Esophagus (tissue), 2 donors: Measurements from ENCODE around the gene P2RY8. TPM values are rescaled to one million over a fixed set of nuclear protein-coding genes. Genes with fewer than 3 reads are reported as not detected.

Experiments used
- H3K27ac ChIP-seq, 2 donors: one replicate each; pipeline ENCODE4 v1.5.1; 2013; ENCODE audit warnings: low read depth in 2 of 2, mild to moderate bottlenecking in 2 of 2, inconsistent platforms in 1 of 2, low read length in 1 of 2, moderate library complexity in 1 of 2
- H3K27me3 ChIP-seq, 2 donors: one replicate each; pipeline ENCODE4 v1.6.1; 2013; ENCODE audit warnings: low read length in 2 of 2, control low read depth in 1 of 2, mild to moderate bottlenecking in 1 of 2; ENCODE audit not compliant: insufficient read depth in 2 of 2, control insufficient read depth in 1 of 2
- H3K36me3 ChIP-seq, 2 donors: one replicate each; pipeline ENCODE4 v1.6.1; 2013; ENCODE audit warnings: low read length in 1 of 2; ENCODE audit not compliant: control insufficient read depth in 2 of 2, insufficient read depth in 2 of 2
- H3K4me1 ChIP-seq, 2 donors: one replicate each; pipeline ENCODE4 v1.6.1; 2013; ENCODE audit warnings: low read length in 1 of 2; ENCODE audit not compliant: control insufficient read depth in 2 of 2, insufficient read depth in 2 of 2
- H3K4me3 ChIP-seq, 2 donors: one replicate each; pipeline ENCODE4 v1.5.1; 2013; ENCODE audit warnings: low read length in 2 of 2, mild to moderate bottlenecking in 2 of 2, low read depth in 1 of 2, moderate library complexity in 1 of 2
- H3K9me3 ChIP-seq, 2 donors: one replicate each; pipeline ENCODE4 v1.6.1; 2013; ENCODE audit warnings: mild to moderate bottlenecking in 2 of 2, low read depth in 1 of 2, low read length in 1 of 2, moderate library complexity in 1 of 2; ENCODE audit not compliant: control insufficient read depth in 2 of 2, insufficient read depth in 1 of 2
- WGBS, 2 donors: extraction: QIAGEN DNeasy Blood & Tissue Kit; methylation state at CpG; one replicate each; pipeline ENCODE4 v1.1.7; 2013; 5-methylcytosine and 5-hydroxymethylcytosine counted together
- polyA plus RNA-seq, 2 donors: library from polyadenylated mRNA; stranded (reverse); fragments of 200-250 nt; gene quantifications; one replicate each; pipeline ENCODE4 v1.2.3, GENCODE V29; 2013
- donor health status: healthy with polysubstance abuse.
- donor health status: Bipolar disorder and iron deficiency.

Gene P2RY8
- polyA plus RNA-seq, 2 donors: 0.24 TPM

DNA sequence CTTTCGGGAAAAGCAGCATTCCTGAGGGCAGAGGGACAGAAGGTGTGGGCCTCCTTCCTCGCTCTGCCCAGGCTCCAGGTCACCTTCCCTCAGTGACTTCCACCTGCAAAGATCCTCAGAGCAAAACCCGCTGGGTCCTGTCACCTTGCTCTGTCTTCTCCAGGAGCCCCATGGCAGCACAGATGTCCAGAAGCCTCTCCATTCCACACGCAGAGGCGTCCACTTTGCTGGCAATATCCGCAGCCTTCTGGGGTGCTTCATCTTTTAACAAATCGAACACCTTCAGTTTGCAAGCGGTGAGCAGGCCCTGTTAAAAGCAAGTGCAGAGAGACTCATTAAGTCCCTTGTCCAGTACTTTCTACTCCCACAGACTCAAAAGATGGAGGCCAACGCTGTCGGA lies 111.6 kb downstream of the P2RY8 start:
- H3K27me3 ChIP-seq: no peaks in the 10 kb centered on the region
- peaks cover 0 to 18% of the 10 kb centered on the region in 2 donors for H3K36me3 ChIP-seq
- H3K4me3 ChIP-seq: no peak overlapping the region
- peaks cover 0 to 18% of the 10 kb centered on the region in 2 donors for H3K9me3 ChIP-seq
- no peaks in the 10 kb centered on the region for H3K4me1 ChIP-seq
- 78 to 90% methylated on average over 10 of the region's 10 CpGs for WGBS, 2 donors
- no peak overlapping the region for H3K27ac ChIP-seq

GRCh38 chrX:1424147-1424851 lies 112.7 kb downstream of the P2RY8 start:
- Histone ChIP-seq H3K36me3 (peaks cover 0 to 18% of the 10 kb centered on the region in 2 donors), H3K4me3 (no peak overlapping the region), H3K27me3 (no peaks in the 10 kb centered on the region), H3K4me1 (no peaks in the 10 kb centered on the region), H3K9me3 (peaks cover 0 to 18% of the 10 kb centered on the region in 2 donors), H3K27ac (no peak overlapping the region)
- WGBS, 2 donors: 77 to 87% methylated on average over 9 of the region's 9 CpGs

GRCh38 chrX:1423215-1423614 lies 113.8 kb downstream of the P2RY8 start:
- Histone ChIP-seq H3K4me1 (no peaks in the 10 kb centered on the region), H3K27ac (no peak overlapping the region), H3K4me3 (no peak overlapping the region), H3K36me3 (peaks cover 0 to 21% of the 10 kb centered on the region in 2 donors), H3K9me3 (peaks cover 0 to 22% of the 10 kb centered on the region in 2 donors), H3K27me3 (no peaks in the 10 kb centered on the region)
- 67 to 78% methylated on average over 2 of the region's 2 CpGs for WGBS, 2 donors

- H3K9me3 ChIP-seq: peaks cover 0 to 23% of the 10 kb centered on the region in 2 donors
- no peak overlapping the region for H3K27ac ChIP-seq
- H3K4me1 ChIP-seq: no peaks in the 10 kb centered on the region
- peaks cover 0 to 15% of the 10 kb centered on the region in 2 donors for H3K36me3 ChIP-seq
- no peaks in the 10 kb centered on the region for H3K27me3 ChIP-seq
- WGBS, 2 donors: 98 to 100% methylated on average over 4 of the region's 4 CpGs
- H3K4me3 ChIP-seq: no peak overlapping the region
Measured at GRCh38 chrX:1422135-1422465, 114.9 kb downstream of the P2RY8 start.

- Histone ChIP-seq H3K27ac (no peak overlapping the region), H3K4me1 (no peaks in the 10 kb centered on the region), H3K9me3 (peaks cover 0 to 25% of the 10 kb centered on the region in 2 donors), H3K36me3 (peaks cover 0 to 20% of the 10 kb centered on the region in 2 donors), H3K4me3 (no peak overlapping the region), H3K27me3 (no peaks in the 10 kb centered on the region)
- WGBS, 2 donors: 97 to 98% methylated on average over 19 of the region's 19 CpGs
Measured at GRCh38 chrX:1421433-1422134, 115.4 kb downstream of the P2RY8 start.

GRCh38 chrX:1420371-1420770 lies 116.6 kb downstream of the P2RY8 start:
- Histone ChIP-seq H3K4me1 (no peaks in the 10 kb centered on the region), H3K9me3 (peaks cover 0 to 29% of the 10 kb centered on the region in 2 donors), H3K27ac (no peak overlapping the region), H3K27me3 (no peaks in the 10 kb centered on the region), H3K36me3 (peaks cover 0 to 30% of the 10 kb centered on the region in 2 donors), H3K4me3 (no peak overlapping the region)
- 66 to 68% methylated on average over 14 of the region's 14 CpGs for WGBS, 2 donors

DNA sequence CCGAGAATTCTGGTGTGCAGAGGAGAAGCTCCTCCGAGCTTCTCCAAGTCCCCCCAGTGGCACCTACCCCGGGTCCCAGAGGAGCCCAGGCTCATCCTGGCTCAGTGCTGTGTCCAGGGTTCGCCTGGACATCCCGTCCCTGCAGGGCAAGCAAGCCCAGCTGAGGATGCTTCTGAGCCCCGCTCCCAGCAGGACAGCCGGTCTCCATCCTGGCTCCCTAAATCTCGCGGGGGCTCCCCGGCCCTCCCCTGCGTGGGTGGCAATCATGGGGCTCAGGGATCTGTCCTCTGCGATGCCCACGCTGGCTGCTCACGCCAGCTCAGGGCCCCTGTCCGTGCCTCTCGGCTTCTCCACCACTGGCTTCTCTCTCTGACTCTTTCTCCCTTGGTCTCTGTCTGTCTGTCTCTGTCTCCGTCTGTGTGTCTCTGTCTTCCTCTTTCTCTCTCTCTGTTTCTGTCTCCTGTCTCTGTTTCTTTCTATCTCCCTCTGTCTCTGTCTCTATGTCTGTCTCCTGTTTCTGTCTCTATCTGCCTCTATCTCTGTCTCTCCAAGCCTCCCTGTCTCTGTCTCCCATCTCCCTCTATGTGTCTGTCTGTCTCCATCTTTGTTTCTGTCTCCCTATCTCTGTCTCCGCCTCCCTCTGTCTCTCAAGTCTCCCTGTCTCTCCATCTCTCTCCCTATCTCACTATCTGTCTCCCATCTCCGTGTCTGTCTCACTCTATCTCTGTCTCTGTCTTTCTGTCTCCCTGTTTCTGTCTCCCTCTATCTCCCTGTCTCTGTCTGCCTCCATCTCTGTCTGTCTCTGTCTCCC lies 117.2 kb downstream of the P2RY8 start:
- H3K9me3 ChIP-seq: peaks cover 0 to 29% of the 10 kb centered on the region in 2 donors
- 88 to 89% methylated on average over 19 of the region's 19 CpGs for WGBS, 2 donors
- no peak overlapping the region for H3K27ac ChIP-seq
- H3K27me3 ChIP-seq: no peaks in the 10 kb centered on the region
- no peaks in the 10 kb centered on the region for H3K4me1 ChIP-seq
- peaks cover 0 to 27% of the 10 kb centered on the region in 2 donors for H3K36me3 ChIP-seq
- no peak overlapping the region for H3K4me3 ChIP-seq

- peaks cover 0 to 29% of the 10 kb centered on the region in 2 donors for H3K9me3 ChIP-seq
- H3K4me1 ChIP-seq: no peaks in the 10 kb centered on the region
- 93 to 94% methylated on average over 29 of the region's 29 CpGs for WGBS, 2 donors
- H3K27ac ChIP-seq: no peak overlapping the region
- peaks cover 0 to 27% of the 10 kb centered on the region in 2 donors for H3K36me3 ChIP-seq
- H3K4me3 ChIP-seq: no peak overlapping the region
- H3K27me3 ChIP-seq: no peaks in the 10 kb centered on the region
Measured at GRCh38 chrX:1418901-1419544, 118.0 kb downstream of the P2RY8 start.
